NCI-H2196 (cell line): ENCODE measurements around the gene DHX38.
A peak's percentile ranks its signal among the peaks of the same experiment; 100 is the strongest.

ENCODE experiments used
- DNase-seq: peaks from one replicate; lab custom pipeline; 2025; ENCODE audit not compliant: unreplicated experiment; lab: John Stamatoyannopoulos, UW

Gene DHX38

DNA sequence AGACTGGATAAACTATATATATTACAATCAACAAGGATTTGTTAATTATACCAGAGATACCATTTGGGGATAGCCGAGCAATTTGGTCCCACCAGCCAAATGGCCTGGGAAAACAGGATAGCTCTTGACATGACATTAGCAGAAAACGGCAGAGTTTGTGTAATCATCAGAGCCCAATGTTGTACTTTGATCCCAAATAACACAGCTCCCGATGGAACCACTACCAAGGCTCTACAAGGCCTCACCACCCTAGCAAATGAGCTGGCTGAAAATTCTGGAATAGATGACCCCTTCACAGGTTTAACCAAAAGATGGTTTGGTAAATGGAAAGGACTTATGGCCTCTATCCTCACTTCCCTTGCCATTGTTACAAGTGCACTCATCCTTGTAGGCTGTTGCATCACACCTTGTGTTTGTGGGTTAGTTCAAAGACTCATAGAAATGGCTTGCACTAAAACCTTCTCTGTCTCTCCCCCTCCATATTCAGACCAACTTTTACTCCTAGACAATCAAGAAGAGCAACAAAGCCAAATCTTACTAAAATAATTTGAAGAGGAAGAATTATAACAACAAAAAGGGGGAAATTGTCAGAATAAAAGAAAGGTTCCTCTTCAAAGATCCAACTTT lies 9.8 kb upstream of the DHX38 start:
- no peak for DNase-seq

DNA sequence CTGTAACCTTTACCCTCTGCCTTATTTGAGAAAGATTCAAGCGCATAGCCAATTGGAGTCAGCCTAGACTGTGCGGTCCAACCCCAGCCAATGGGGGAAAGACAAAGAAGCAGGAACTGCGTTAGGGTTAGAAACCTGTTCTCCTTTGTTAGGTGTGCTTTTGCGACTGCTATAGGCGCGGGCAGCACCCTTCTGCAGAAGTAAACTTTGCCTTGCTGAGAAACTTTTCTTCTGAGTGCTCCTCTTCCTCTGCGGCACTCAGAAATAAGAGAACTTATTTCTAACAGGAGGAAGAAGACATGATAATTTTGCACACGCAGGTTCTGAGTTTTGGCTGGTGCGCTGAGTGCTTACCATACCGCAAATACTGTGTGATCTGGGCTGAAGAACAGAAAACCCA lies 9.2 kb upstream of the DHX38 start:
- DNase-seq = no peak

DNA sequence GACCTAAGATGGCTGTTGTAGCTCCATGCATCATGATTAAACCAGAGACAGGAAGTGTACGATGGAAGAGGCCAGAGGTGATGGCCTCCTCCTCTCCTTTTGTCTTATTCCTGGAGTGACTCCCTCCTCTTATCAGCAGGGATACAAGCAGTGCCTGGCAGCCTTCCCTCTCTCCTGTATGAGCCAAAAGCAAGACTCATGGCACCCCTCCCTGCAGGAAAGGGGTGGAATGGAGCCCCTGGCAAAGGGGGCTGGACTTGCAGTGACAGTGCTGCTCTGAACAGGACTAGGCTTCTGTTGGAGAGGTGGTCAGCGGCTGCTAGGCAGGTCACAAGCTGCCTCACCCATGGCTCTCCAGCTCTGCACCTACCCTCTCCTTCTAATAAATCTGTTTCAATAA lies 8.6 kb upstream of the DHX38 start:
- DNase-seq = no peak

DNA sequence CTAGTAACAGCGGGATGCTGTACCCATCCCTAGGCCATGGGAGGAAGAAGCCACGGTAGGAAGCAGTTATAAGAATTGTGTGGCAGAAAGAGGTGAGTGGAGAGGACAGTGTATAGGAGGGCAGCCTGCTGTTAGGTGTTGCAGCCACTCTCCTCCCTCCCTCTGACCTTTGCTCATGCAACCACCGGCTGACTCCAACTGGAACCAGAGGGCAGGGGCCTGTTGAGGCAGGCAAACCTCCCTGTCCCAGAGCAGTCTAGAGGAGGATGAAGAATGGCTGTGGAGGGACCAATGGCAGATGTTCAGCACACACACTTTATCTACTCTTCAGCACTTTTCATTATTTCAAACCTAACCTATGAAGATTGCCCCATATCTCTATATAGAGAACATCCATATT lies 2.4 kb upstream of the DHX38 start:
- DNase-seq = no peak

DNA sequence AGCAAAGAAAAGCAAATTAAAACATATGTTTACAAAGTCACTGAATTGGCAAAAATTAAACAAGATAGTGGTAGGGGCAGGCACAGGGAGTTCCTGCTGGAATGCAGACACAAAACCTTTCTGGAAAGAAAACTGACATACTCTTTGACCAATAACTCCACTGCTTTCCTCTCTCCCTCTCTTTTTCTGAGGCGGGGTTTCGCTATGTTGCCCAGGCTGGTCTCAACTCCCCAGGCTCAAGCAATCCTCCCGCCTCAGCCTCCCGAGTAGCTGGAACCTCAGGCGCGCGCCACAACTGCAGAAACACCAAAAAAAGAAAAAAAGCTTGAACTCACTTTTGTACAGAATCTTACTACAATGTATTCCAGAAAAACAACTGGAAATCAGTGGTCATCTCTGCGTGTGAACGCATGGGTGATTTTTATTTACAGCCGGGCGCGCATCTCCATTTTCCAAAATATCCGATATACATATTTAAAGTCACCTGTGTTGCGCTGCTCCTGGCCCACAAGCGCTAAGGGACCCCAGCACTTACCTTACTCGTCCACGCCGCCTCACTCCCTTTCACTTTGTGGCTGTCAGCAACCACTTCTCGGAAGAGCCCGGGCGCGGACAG lies 707 bp upstream of the DHX38 start:
- DNase-seq = no peak

DNA sequence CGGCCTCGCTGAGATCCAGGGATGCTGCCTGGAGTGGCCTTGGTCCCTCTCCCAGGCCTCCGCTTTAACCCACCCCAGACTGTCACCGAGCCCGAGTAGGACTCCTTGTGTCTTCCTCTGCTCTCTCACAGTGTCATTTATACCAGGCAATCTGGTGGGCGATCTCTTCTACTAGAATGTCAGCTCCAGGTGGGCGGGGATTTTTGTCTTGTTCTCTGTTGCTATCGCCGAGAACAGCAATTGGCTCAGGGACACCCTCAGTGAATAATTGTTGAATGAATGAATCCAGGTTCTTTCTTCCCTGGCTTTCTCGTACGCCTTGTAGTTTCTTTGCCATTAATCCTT lies 591 bp downstream of the DHX38 start:
- DNase-seq = no peak

DNA sequence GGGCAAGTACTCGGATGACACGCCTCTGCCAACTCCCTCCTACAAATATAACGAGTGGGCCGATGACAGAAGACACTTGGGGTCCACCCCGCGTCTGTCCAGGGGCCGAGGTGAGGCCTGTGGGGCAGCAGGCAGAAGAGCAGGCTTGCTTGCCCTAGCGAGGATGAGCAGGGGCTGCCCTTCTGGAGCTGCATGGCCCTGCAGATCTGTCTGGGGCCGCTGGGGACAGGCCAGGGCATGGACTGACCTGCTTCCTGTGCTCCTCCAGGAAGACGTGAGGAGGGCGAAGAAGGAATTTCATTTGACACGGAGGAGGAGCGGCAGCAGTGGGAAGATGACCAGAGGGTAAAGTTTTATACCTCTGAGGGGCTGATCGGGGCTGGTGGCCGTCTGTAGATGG lies 5.3 kb downstream of the DHX38 start:
- DNase-seq = no peak

DNA sequence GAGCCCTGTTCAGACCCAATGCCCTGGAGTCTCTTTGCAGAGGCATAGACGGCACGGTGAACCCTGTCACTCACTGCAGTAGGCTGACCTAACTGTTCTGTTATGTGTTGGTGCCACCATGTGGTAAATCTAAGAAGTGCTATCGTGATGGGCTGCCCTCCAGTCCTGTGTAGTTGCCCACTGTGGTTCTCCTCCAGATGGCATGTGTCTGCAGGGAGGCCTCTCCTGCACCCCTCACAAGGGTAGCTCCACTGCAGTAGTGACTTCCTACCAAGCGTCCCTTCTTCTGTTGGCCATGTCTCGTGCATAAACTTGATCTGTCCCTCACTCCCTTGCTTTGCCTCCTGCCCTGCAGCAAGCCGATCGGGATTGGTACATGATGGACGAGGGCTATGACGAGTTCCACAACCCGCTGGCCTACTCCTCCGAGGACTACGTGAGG lies 5.8 kb downstream of the DHX38 start:
- peak; percentile 35 for DNase-seq

DNA sequence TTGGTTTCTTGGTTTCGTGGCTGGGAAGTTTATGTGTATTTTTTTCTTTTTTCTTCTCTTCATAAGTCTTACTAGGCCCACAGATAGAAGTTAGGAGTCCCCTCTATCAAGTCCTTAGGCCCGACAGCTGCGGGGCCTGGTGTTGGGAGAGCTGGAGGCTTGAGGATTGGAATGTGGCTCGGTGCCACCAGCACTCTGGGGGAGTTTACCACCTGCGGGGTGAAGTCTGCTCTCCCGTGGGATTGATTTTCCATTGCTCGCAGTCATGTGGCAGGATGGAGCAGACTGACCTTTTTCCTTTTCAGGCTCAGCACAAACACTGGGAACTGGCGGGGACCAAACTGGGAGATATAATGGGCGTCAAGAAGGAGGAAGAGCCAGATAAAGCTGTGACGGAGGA lies 7.5 kb downstream of the DHX38 start:
- DNase-seq = no peak

DNA sequence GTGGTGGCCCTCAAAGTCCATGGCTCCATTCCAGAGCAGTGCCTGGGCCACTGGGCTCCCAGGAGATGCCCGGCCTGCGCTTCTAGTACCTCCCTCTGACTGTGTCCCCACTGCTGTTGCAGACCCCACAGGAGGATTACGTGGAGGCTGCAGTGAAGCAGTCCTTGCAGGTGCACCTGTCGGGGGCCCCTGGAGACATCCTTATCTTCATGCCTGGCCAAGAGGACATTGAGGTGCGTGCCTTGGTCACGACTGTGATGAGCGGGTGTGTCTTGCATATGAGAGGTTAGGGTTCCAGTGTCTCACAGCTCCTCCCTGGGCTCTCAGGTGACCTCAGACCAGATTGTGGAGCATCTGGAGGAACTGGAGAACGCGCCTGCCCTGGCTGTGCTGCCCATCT lies 11.3 kb downstream of the DHX38 start:
- DNase-seq = no peak

DNA sequence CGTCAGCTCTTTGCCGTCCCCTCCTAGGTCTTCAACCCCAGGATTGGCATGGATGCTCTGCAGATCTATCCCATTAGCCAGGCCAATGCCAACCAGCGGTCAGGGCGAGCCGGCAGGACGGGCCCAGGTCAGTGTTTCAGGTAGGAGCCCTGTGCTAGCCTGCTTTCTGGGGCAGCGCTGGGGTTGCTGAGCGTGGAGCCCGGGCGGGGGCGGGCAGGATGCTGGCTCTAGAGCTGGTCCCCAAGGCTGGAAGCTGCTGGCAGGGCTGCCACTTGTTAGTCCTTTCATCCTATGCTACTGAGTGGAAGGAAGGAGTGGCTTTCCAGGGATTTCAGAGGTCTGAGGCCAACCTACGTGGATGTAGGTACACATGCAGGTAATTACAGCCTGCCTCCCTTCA lies 12.3 kb downstream of the DHX38 start:
- no peak for DNase-seq

DNA sequence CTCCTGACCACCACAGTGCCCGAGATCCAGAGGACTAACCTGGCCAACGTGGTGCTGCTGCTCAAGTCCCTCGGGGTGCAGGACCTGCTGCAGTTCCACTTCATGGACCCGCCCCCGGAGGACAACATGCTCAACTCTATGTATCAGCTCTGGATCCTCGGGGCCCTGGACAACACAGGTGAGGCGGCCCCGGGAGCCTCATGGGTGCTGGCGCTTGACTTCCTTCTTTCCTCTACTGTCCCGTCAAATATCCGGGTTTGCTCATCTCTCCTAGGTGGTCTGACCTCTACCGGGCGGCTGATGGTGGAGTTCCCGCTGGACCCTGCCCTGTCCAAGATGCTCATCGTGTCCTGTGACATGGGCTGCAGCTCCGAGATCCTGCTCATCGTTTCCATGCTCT lies 13.7 kb downstream of the DHX38 start:
- DNase-seq = no peak

DNA sequence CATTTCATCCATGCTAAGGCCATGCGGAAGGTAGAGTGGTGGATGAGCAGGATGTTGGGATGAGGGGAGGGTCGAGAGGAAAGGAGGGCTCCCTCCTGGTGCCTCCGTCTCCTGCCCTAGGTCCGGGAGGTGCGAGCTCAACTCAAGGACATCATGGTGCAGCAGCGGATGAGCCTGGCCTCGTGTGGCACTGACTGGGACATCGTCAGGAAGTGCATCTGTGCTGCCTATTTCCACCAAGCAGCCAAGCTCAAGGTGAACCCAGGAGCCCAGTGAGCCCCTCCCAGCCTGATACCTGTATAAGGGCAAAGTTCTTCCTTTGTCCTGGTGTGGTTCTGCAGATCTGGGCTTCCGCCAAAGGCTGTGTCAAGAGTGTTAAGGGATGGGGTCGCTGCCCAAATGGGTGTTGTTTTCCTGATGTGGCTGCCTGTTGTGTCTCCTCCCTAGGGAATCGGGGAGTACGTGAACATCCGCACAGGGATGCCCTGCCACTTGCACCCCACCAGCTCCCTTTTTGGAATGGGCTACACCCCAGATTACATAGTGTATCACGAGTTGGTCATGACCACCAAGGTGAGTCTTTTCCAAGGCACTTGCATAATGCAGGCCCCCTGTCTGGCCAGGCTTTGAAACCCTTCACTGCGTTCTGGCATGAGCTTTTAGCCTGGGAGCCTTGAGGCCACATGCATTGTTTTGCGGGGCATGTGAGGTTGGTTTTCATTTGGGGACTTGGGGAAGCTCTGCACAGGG lies 14.9 kb downstream of the DHX38 start:
- no peak for DNase-seq

DNA sequence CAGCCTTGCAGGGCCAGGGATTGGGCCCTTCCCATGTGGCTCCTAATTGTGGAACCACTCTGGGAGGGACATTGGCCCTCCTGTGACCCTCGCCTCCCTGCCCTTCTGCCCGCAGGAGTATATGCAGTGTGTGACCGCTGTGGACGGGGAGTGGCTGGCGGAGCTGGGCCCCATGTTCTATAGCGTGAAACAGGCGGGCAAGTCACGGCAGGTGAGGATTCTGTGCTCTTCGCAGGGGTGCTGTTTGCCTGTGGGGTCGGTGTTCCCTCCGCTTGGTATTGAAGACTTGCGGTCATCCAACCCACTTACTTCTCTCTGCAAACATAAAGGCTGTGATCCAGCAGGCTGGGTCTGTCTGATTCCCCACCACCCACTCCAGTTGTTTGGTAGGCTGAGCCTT lies 15.7 kb downstream of the DHX38 start:
- no peak for DNase-seq

DNA sequence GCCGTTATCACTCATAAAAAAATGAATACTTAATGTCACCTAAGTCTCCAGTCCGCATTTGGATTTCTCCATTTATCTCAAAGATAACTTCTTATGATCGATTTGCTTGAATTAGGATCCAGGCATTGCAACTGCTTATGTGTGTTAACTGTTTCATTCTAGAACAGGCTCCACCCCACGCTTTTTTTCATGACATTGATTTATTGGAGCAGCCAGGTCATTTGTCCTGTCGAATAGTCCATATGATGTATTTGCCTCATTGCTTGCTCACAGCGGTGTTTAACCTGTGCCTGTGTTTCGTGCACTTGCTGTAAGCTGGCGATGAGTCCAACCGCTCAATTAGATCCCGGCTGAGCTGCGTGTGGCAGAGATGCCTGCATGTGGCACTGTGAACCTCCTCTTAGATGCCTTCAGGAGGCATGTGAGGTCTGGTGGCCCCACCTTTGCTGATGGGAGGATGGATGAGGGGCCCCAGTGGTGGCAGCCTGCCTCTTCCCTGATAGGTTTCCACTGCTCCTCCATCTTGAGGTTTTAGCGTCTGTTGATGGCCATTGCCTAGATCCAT lies 16.4 kb downstream of the DHX38 start:
- DNase-seq = no peak

DNA sequence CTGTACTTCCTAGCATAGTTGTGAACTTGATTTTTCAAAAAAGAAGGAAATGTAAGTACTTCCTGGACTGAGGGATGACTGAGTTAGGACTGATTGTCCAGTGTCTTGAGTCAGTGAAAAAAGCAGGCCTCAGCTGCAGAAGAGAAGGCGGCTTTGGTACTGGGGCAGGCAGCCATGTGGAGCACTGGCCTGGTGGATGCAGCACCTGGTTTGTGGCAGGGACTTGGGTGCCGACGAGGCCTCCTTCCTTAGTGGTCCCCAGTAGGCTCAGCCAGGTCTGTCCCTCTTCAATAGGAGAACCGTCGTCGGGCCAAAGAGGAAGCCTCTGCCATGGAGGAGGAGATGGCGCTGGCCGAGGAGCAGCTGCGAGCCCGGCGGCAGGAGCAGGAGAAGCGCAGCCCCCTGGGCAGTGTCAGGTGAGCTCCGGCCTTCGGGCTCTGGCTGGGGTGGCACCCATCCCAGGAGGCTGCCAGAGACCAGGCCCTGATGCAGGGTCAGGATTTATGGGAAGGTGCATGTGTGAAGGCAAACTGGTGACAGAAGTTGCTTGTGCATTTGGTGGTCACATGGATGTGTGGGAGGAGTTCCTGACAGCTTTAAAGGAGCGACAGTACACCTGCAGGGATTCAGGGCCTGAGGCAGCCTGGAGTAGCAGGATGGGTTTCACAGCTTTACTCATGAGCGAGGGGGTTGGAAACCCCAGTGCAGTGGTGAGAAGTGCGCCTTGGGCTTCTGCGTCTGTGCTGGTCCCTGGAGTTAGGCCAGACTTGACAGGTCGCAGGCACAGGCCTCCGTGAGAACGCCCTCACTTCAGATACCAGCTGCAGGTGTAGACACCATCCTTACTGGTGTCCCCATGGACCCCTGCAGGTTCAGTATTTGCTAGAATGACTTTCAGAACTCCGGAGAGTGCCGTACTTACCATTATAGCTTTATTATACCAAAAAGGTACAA lies 17.3 kb downstream of the DHX38 start:
- no peak for DNase-seq

DNA sequence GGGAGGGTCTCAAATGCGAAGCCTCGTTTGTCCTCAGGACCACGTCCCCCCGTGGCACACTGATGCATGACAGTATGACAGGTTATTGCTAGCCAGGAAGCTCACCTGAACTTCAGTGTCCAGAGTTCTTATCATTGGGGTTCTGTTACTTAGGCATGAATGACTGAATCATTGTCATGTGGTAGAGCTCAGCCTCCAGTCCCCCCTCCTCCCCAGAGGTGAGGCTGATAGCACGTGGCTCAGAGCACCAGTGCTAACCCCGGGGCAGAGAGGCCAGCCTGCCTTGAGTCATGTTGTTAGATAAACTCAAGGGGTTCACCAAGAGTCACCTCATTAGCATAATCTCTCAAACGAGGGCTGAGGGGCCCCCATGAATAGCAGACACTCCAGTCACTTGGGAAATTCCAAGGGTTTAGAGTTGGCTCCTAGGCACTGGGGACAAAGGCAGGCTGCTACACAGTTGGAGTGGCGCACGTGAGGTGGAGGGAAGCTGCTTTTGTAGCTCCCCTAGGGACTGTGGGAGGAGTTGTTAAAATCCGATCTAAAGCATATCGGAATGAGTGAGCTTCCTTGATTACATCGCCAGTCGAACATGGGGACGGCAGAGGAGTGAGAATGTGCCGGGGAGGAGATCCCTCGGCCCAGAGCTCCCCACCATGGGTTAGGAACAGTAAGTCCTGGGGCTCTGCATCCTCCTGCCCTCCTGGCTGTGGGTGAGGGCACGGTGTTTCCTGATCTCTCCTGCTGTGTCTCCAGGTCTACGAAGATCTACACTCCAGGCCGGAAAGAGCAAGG lies 18.2 kb downstream of the DHX38 start:
- no peak for DNase-seq

DNA sequence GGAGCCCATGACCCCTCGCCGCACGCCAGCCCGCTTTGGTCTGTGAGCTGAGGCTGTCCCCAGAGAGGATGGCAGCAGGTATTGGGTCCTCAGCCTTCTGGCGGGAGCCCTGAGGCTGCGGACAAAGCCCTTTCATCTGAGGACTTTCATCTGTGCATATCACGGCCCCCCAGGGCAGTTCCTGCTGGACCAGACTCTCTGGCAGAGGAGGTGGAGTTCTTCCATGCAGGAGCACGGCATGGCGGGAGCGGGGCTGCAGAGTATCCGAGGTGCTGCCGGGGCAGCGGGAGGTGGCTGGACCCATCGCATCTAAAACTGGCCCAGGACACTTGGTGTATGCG lies 18.8 kb downstream of the DHX38 start:
- DNase-seq = no peak

DNA sequence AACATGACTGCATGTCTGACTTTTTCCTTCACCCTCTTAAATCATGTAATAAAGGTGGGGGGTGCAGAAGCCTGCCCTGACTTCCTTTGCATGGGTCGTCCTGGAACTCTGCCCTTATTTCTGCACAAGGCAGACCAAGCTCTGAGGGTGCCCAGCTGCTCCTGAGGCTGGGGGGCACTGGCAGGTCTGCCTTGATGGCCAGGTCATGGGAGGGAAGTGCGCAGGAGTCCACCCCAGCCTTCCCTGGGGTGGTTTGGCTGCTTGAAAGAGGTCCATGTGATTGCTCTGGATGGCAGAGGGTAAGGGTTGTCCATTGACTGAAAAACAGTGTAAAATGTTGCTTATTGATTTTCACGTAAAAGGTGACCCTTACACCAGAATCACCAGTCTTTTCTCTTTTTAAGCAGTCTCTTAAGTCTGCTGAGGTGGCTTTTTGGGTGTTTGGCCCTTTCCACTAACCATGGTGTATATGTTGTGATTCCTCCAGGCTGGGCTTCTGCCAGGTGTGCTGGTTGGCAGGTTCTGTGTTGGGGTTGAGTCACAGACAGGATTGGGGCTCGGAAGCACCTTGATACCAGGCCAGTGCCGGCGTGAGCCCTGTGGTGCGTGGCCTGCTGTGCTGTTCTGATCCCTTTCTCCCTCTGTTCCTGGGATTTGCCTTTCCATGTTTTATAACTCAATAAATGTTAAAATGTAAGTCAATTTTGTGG lies 19.4 kb downstream of the DHX38 start:
- no peak for DNase-seq

DNA sequence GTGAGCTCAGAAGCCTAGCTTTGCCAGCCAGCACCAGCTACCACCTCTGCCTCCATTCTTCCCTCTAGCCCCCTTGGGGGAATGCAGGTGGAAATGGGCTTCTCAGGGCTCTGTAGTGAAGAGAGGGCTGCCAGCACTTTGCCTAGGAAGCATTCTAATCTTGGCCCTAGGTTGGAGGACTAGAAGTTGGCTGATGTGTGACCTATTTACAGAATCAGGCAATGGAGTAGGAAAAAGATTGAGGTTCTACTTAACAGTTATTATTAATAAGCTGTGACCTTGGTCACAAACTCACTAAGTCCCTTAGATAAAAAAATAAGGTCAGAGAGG lies 19.9 kb downstream of the DHX38 start:
- DNase-seq = no peak
